ENCODE data around the gene C1QTNF9.
"Not testable (repeated sequence)": the region's sequence is repeated elsewhere in the genome, so short reads cannot be mapped to it uniquely, and the experiment has no call there.

Gene C1QTNF9

GRCh38 chr13:24284889-24285565, 24.4 kb upstream of the C1QTNF9 start:
- DNase-seq = no peak

DNA sequence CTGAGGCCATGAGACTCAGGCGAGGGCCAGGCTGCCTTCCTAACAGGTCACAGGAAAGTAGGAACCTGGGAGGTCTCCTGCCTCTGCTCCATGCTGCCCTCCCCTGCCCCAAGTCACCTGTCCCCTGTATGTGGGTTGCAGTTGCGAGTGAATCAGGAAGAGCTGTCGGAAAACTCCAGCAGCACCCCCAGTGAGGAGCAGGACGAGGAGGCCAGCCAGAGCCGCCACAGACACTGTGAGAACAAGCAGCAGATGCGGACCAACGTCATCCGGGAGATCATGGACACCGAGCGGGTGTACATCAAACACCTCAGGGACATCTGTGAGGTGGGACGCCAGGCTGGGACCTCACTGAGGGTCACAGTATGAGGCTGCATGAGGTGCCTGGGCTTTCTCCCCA, 22.8 kb upstream of the C1QTNF9 start:
- DNase-seq = no peak

DNA sequence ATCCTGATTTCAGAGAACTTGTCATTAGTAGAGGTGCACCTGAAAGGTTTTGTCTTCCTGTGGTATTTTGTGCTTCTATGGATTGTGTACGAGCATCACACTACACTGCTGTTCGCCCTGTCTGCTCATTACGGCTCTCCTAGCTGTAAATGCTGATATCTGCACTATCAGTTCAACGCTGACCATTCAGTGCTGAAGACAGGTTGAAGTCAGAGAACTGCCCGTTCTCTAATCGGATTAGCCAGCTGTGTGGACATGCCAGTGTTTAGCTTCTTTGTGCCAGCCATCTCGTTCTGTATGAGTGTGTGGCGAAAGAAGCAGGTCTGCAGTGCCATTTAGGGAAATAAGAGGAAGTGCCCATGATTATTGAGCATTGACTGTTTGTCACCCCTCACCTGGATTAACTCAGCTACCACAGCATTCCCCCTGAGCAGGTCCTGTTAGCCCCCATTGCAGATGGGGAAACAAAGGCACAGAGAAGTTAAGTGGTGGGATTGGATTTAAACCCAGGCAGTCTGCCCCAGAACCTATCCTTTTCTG, 21.6 kb upstream of the C1QTNF9 start:
- DNase-seq = no peak

DNA sequence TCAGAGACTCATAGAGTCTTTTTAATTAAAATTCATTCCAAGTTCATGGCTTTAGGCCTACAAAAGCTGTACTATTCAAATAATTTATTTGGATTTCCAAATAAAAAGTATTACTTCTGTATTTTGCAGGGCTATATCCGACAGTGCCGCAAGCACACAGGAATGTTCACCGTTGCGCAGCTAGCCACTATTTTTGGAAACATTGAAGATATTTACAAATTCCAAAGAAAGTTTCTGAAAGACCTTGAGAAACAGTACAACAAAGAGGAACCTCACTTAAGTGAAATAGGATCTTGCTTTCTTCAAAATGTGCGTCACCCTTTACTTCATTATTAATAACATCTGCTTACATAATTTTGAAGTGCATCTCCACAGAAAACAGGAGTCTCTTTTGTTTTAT, 20.5 kb upstream of the C1QTNF9 start:
- DNase-seq = no peak

DNA sequence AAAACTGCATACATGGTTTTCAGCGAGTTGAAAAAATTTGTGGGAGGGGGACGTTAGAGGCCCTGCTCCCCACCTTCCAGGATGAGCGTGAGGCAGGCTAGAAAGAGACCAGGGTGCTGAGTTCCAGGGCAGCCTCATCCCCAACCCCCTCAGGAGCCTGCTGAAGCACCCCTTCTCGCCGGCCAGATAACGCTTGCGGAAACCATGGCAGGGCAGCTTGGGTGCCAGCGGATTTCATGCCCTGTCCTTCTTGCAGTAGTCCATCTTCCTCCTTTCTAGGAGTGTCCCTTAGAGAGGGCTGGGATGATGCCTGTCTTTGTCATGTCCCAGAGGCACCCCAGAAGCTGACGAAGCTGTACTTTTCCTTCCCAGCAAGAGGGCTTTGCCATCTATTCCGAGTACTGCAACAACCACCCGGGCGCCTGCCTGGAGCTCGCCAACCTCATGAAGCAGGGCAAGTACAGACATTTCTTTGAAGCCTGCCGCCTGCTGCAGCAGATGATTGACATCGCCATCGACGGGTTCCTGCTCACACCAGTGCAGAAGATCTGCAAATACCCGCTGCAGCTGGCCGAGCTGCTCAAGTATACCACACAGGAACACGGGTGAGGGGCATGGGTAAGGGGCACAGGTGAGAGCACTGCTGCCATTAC, 19.0 kb upstream of the C1QTNF9 start:
- DNase-seq = no peak

DNA sequence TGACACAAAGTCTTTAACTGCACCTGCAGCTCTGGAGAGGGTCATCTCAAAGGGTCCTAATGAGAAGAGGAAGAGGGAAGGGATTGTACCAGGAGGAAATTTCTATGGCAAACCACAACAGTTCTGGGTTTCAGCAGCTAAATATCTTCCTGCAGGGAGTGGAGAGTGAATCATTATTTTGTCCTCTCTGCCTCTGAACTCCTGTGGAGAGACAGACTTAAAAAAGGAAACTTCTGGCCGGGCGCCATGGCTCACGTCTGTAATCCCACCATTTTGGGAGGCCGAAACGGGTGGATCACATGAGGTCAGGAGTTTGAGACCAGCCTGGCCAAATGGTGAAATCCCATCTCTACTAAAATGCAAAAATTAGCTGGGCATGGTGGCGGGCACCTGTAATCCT, 16.9 kb upstream of the C1QTNF9 start:
- DNase-seq = no peak

DNA sequence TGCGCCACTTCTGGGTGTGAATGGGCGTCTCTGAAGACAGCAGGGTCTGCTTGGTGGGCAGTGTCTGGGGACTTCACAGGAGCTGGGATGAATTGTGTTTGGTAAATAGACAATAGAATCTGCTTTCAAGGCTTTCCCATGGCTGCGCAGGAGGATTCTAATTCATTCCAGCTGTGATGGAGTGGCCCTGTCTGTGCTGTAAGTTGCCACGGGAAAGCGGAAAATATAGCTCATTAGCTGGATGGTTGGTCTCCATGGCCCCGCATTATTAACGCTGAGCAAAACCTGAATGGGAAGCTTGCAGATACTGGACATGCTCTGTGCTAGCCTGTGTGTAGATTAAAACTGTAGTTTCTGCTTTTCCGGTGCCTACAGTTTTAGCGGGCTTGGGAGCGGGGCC, 15.6 kb upstream of the C1QTNF9 start:
- DNase-seq = no peak

DNA sequence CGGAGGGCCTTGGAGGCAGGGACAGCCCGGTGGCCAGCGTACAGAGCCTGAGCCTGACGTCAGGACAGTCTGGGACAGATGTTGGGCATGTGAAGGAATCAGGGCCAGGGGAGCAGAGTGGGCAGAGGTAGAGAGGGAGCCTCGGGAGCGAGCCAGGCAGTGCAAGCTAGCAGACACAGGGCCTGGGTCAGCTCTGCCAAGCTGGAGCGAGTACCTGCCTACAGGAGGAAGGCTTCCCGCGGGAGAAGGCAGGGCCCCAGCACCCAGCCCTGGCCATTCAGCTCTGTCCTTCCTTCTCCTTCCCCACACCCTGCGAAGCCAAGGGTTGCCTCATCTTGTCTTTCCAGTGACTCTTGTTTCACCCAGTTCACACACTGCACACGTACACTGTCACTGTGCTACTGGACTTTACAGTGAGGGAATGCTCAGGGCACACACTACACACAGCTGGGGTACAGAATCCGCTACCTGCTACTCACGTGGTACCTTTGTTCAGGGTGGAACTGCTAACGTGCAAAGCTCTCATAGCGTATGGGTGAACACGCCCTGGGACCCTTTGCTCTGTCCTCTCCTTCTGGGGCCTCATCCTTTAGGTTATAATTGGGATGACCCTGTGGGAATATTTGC, 9.8 kb upstream of the C1QTNF9 start:
- no peak for DNase-seq

DNA sequence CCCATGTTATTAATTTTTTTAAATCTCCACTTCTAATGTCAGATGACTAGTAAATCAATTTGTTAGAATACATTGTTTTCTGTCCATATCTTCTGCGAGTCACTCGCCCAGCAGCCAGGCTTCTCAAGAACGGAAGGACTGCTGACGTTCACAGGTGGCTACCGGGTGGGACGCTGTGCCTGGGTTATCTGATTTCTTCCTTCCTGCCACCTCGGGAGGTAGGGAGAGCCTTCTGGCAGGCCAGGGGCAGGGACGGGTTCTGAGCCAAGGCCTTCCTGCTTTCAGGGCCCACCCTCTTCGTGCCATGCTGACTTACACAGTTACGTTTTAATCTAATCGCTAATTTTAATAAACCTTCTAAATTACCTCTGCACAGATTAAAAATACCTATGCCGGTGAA, 7.9 kb upstream of the C1QTNF9 start:
- no peak for DNase-seq

DNA sequence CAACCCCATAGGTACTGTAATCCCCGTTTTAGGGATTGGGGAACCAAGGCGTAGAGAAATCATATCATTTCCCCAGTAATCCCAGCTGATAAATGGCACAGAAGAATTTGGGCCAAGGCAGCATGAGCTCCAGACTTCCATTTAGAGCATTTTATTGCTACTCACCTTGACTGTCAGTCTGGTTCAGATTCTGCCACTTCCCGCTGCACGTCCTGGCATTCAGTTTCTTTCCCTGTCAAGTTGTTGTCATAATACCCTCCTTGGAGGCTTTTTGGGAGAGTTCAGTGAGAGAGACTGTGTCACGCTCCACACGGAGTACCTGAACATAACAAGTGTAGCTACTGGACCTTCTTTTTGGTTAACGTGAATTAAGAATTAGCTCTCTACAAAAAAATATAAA, 7.5 kb upstream of the C1QTNF9 start:
- DNase-seq = no peak

DNA sequence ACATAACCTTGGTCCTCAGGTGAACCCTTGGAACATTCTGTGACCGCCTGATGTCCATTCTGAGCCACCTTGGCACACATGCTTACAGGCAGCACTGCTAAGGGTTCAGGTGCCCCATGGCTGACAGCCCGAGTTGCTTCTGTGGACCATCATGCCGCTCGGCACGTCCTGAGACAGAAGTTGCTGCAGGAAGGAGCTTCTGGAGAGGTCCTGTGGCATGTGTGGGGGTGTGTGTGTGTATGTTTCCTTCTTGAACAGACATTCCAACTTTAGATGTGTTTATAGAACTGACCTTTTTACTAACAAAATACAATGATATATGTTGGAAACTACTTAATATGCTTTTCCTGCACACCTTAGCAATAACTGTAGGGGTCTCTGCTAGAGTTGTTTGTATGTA, 4.8 kb upstream of the C1QTNF9 start:
- no peak for DNase-seq

- no peak for DNase-seq
Measured at GRCh38 chr13:24306632-24307031, 2.7 kb upstream of the C1QTNF9 start.

DNA sequence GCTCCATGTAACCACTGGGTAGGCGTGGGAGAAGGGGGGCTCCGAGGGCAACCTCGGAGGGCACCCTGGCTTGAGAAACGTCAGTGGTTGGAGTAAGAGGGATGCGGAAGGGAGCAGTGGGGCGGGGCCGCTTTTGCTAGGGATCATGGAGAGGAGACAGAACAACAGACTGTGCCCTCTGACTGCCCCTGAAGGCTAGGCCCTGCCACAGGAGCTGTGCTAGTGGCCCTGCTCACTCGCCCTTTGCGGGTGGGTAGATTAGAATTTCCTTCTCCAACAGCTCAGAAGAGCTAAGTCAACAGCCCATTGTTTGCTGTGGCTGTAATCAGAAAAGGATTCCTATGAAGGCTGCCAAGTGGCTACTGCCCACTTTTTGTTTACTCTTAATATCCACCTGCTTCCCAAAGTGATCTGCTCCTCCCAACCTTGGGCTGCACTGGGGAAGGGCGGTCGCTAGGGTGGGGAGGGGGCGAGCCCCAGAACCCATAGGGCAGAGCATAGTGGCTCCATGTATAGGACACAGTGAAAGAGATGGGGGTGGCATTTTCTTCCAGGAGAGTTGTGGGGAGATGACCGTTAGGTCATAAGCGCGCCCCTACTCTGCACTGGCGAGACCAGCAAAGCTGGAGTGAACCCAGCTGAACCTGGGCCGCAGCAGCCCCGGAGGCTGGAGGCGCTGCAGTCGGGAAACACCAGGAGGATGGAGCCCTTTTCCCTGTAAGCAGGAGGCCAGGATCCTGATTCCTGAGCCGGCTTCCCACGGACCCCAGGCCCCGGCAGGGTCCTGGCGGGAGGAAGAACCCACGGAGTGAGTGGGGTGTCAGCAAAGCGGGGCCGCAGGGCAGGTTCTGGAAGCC, 1.9 kb upstream of the C1QTNF9 start:
- DNase-seq = no peak

GRCh38 chr13:24308068-24308445, 1.3 kb upstream of the C1QTNF9 start:
- DNase-seq = no peak

- DNase-seq = no peak
Measured at GRCh38 chr13:24308488-24309020, 826 bp upstream of the C1QTNF9 start.

DNA sequence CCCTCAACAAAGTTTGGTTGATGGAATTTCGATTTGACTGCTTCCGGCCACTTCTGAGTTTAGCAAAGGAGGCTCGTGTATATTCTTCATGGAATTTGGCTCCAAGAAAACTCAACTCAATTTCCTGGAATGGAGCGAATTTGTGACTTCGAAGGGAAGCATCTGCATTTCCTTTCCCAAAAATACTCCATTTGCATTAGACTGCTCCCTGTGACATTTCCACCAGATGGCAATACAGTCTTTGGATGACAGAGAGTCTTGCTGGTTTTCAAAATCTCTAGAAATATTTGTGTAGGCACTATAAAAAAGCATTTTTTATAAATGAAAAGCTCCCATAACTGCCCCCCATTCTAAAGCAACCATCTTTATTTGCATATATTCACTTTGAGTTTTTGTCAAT, 4.1 kb downstream of the C1QTNF9 start:
- no peak for DNase-seq

- not testable (repeated sequence) for DNase-seq
Measured at GRCh38 chr13:24317835-24318234, 8.5 kb downstream of the C1QTNF9 start.

- DNase-seq = not testable (repeated sequence)
Measured at GRCh38 chr13:24318878-24319277, 9.5 kb downstream of the C1QTNF9 start.

GRCh38 chr13:24319641-24320040, 10.3 kb downstream of the C1QTNF9 start:
- not testable (repeated sequence) for DNase-seq

DNA sequence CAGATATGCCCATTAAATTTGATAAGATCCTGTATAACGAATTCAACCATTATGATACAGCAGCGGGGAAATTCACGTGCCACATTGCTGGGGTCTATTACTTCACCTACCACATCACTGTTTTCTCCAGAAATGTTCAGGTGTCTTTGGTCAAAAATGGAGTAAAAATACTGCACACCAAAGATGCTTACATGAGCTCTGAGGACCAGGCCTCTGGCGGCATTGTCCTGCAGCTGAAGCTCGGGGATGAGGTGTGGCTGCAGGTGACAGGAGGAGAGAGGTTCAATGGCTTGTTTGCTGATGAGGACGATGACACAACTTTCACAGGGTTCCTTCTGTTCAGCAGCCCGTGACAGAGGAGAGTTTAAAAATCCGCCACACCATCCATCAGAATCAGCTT, 12.0 kb downstream of the C1QTNF9 start:
- not testable (repeated sequence) for DNase-seq

GRCh38 chr13:24322470-24322869, 13.1 kb downstream of the C1QTNF9 start:
- DNase-seq = not testable (repeated sequence)

- no peak for DNase-seq
Measured at GRCh38 chr13:24323036-24323738, 13.8 kb downstream of the C1QTNF9 start.
